HG02678 (cell line): ENCODE data around the gene AUTS2.

Experiments
- ATAC-seq: cut with Tn5 transposase; IDR thresholded peaks from one replicate; pipeline ENCODE4 v1.9.1; 2021; ENCODE audit warnings: mild to moderate bottlenecking, moderate library complexity; ENCODE audit not compliant: unreplicated experiment

The AUTS2 gene

GRCh38 chr7:70552141-70552540 lies 953.9 kb downstream of the AUTS2 start:
- ATAC-seq: no peak

GRCh38 chr7:70553364-70553763 lies 955.1 kb downstream of the AUTS2 start:
- ATAC-seq: no peak

GRCh38 chr7:70554646-70555045 lies 956.4 kb downstream of the AUTS2 start:
- no peak for ATAC-seq

GRCh38 chr7:70556761-70557160 lies 958.5 kb downstream of the AUTS2 start:
- ATAC-seq: no peak

GRCh38 chr7:70557338-70557737 lies 959.1 kb downstream of the AUTS2 start:
- ATAC-seq: no peak

- ATAC-seq: no peak
These were observed 961.5 kb downstream of the AUTS2 start for GRCh38 chr7:70559815-70560214.

- ATAC-seq: no peak
These were observed 965.7 kb downstream of the AUTS2 start for GRCh38 chr7:70563960-70564359.

- ATAC-seq: no peak
These were observed 967.6 kb downstream of the AUTS2 start for GRCh38 chr7:70565721-70566370.

- ATAC-seq: no peak
These were observed 968.4 kb downstream of the AUTS2 start for GRCh38 chr7:70566671-70567070.

- no peak for ATAC-seq
These were observed 970.5 kb downstream of the AUTS2 start for GRCh38 chr7:70568674-70569334.

- ATAC-seq: no peak
These were observed 971.1 kb downstream of the AUTS2 start for GRCh38 chr7:70569335-70569819.

- ATAC-seq: no peak
These were observed 971.8 kb downstream of the AUTS2 start for GRCh38 chr7:70570029-70570428.

GRCh38 chr7:70570961-70571360 lies 972.7 kb downstream of the AUTS2 start:
- ATAC-seq: no peak

- no peak for ATAC-seq
These were observed 973.2 kb downstream of the AUTS2 start for GRCh38 chr7:70571403-70571934.

GRCh38 chr7:70571961-70572360 lies 973.7 kb downstream of the AUTS2 start:
- no peak for ATAC-seq

GRCh38 chr7:70572571-70572970 lies 974.3 kb downstream of the AUTS2 start:
- ATAC-seq: no peak

- ATAC-seq: no peak
These were observed 974.9 kb downstream of the AUTS2 start for GRCh38 chr7:70573071-70573661.

GRCh38 chr7:70573696-70574095 lies 975.4 kb downstream of the AUTS2 start:
- no peak for ATAC-seq

- no peak for ATAC-seq
These were observed 976.1 kb downstream of the AUTS2 start for GRCh38 chr7:70574314-70574834.

- ATAC-seq: no peak
These were observed 976.9 kb downstream of the AUTS2 start for GRCh38 chr7:70574970-70575799.

GRCh38 chr7:70577078-70577477 lies 978.8 kb downstream of the AUTS2 start:
- ATAC-seq: no peak
